Stimulated activated CD8-positive, alpha-beta memory T cell treated with anti-CD3 and anti-CD28 coated beads, Interleukin-2, amount 100 ng/mL, for 48 hours (primary cell): ENCODE data around the gene MRPL48.
A peak's percentile ranks its signal among the peaks of the same experiment; 100 is the strongest.
"Not testable (repeated sequence)": the region's sequence is repeated elsewhere in the genome, so short reads cannot be mapped to it uniquely, and the experiment has no call there.

ENCODE experiments used
- DNase-seq, 2 donors: peaks; one replicate each; pipeline ENCODE4 v3.0.0-alpha.2; 2020; ENCODE audit warnings: low read depth in 2 of 2

The MRPL48 gene

DNA sequence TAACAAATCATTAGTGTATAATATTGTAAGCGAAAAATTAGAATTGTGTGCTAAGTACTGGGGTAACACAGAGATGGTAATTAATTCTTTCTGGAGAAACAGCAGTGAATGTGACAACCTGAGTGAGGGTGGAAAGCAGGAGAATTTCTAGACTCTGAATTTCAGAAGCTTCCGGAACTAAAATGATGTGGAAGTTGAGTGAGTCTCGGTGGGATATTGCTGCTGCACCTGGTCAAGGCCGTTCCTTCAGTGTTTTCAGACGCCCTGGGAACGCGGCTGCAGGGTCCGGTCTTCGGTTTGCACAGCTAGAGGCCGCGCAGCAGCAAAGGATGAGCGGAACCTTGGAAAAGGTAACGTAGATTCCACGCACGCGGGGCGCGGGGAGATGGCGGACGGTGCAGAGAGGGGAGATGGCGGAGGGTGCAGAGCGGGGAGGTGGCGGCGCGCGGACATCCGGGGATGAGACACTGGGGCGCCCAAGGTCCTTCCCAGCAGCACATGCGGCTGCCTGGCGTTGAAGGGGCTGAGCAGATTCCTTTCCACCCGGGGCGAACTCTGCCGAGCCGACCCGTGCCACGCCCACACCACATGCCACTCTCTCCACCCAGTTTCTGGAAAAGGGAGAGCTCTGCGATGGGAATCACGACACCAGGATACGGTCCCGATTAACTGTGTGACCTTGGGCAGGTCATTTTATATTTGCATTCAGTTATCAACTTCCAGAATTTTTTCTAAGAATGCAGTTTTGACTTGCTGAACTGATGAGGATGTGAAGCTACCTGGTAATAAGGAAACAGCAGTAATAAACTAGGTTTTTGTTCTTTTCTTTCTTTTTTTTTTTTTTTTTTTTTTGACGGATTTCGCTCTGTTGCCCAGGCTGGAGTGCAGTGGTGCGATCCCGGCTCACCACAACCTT is at the start of gene MRPL48:
Gene MRPL48, plus strand, starts transcription at position 232 of the 916 bp plus-strand sequence. Its CDS starts 98 bp downstream, at position 330.
- DNase-seq: peak; percentile 80 to 87

DNA sequence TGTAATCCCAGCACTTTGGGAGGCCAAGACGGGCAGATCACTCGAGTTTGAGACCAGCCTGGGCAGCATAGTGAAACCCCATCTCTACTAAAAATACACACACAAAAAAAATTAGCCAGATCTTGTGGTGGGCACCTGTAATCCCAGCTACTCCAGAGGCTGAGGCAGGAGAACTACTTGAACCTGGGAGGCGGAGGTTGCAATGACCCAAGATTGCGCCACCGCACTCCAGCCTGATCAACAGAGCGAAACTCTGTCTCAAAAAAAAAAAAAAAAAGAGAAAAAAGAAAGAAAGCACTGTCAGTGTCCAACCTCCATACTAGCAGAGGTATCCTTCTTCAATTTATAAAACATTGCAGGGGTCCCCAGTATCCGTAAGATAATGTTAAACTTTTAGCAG is 44.6 kb upstream of the MRPL48 start:
- DNase-seq: no peak

- no peak for DNase-seq
Measured at GRCh38 chr11:73746701-73747100, 41.0 kb upstream of the MRPL48 start.

DNA sequence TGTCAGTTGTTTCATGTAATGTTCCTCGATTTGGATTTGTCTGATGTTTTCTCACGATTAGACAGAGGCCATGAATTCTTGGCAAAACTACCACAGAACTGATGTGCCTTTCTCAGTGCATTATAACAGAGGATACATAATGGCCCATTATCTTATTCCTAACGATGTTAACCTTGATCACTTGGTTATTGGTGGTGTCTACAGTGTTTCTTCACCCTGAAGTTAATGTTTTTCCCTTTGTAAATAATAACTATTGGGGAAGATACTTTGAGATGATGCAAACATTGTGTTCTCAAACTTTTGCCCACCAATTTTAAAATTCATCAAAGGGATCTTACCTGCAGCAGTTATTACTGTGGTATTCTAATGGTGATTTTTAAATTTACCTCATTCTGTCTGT is 39.9 kb upstream of the MRPL48 start:
- no peak for DNase-seq

DNA sequence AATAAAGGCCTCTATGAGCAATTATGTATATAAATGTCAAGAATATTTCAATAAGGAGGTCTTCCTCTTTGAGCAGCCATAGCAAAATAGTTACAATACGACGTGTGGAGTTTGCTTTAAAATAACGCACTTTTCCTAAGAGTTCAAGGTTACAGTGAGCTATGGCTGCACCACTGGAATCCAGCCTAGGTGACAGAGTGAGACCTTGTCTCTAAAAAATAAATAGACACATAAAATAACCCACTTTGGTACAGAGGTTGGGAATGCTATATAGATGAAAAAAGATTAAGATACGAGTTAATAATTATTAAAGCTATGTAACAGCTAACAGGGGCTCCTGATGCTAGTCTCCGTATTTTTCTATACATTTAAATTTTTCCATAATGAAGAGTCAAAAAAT is 39.4 kb upstream of the MRPL48 start:
- DNase-seq: no peak

DNA sequence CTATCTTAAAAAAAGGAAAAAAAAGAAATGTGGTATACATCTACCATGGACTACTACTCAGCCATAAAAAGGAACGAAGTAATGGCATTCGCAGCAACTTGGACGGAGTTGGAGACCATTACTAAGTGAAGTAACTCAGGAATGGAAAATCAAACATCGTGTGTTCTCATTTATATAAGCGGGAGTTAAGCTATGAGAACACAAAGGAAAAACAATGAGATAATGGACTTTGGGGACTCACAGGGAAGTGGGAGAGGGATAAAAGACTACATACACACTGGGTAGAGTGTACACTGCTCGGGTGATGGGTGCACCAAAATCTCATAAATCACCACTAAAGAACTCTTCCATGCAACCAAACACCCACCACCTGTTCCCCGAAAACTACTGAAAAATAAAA is 38.6 kb upstream of the MRPL48 start:
- DNase-seq: no peak

DNA sequence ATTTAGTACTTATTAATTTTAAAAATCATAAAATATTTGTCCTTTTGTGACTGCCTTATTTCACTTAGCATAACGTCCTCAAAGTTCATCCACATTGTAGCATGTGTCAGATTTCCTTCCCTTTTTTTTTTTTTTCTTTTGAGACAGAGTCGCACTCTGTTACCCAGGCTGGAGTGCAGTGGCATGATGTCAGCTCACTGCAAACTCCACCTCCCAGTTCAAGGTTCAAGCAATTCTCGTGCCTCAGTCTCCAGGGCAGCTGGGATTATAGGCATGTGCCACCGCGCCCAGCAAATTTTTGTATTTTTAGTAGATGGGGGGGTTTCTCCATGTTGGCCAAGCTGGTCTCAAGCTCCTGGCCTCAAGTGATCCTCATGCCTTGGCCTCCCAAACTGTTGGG is 37.4 kb upstream of the MRPL48 start:
- DNase-seq: no peak

GRCh38 chr11:73750862-73751261 is 36.8 kb upstream of the MRPL48 start:
- not testable (repeated sequence) for DNase-seq

GRCh38 chr11:73752216-73752867 is 35.3 kb upstream of the MRPL48 start:
- no peak for DNase-seq

DNA sequence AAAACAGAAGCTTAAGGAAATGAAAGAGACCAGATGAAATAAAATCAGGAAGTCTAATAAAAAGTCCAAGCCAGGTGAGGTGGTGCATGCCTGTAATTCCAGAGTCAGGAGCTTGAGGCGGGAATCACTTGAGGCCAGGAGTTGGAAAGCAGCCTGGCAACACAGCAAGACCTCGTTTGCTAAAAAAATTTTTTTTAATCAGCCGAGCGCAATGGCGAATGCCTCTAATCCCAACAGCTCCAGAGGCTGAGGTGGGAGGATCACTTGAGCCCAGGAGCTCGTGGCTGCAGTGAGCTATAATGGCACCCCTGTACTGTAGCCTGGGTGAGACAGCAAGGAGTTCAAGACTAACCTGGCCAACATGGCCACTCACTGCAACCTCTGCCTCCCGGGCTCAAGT is 34.8 kb upstream of the MRPL48 start:
- DNase-seq: no peak

DNA sequence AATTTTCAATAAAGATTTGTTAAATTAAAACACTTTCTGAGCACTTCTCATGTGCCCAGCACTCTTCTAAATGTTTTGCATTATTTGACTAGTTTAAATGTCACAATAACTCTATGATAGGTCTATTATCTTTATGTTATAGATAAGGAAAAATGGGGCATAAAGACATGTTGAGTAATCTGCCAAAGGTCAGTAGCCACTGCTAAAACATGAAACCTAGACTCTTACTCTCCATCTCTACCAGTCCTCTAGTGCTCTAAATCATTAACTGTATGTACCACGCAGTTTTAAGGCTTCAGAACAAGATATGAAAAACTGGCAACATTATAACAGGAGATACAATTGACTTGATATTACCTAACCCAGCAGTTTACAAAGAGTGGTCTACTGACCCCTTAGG is 33.7 kb upstream of the MRPL48 start:
- DNase-seq: no peak

- DNase-seq: no peak
Measured at GRCh38 chr11:73755670-73756069, 32.0 kb upstream of the MRPL48 start.

DNA sequence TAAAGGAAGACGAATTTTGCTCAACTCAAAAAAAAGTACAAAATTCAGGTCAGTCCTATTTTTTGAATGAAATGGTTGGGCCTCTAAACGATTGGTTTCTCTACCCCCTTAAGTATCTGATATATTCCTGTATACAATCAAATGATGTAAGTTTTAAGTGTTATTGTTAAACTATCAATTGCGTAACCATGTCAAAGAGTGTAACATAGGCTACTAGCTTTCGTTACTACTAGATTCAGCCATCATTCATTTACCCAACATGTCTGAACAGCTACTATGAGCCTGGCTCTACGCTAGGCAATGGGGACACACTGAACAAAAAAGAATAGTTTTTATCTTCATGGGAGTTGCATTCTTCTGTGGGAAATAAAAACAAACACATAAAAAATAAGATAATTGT is 30.1 kb upstream of the MRPL48 start:
- DNase-seq: no peak

GRCh38 chr11:73758451-73758850 is 29.2 kb upstream of the MRPL48 start:
- no peak for DNase-seq

DNA sequence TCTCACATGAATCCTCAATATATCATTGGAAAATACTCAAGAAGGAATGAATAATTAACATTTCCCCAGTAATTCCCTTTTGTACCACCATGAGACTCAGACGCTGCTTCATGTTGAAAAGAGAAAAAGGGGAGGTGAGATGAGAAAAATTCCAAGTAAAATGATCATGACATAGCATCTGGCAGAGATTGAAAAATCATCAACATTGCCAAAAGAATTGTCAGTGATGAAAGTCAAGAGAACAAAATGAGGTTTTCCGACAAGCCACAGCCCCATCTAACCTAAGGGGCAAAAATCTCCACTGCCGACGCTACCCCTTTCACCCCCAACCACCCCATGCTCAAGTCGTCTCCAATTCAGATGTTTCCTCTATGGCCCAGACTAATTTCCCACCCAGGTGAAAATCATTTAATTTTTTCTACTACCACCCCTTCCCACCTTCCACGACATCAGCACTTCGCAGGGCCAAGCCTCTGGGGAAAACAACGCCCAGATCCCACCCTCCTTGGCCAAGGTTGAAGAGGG is 28.0 kb upstream of the MRPL48 start:
- no peak for DNase-seq

DNA sequence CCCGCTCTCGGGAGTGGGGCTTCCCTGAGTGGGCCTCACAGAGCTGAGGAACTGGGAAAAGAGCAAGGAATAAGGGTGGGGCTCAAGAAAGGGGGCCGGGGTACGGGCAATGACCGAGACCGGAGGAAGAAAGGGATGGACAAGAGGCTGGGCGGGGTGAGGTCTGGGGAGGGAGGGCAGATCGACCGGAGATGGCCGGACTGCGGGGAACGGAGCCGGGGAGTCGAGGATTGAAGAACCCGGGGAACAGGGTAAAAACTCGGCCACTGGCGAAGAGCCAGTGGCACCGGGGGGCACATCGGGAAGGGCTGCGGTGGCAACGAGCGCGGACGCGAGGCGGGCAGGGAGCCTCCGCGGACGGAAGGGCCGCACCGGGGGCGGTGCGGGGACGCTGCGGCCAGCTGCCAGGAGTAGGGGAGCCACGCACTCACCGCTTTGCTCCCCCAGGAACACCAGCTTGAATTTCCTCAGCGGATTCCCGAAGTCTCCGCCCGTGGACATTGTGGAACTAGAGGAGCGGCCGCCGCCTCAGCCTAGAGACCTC is 27.5 kb upstream of the MRPL48 start:
- peak; percentile 1 to 9 for DNase-seq

DNA sequence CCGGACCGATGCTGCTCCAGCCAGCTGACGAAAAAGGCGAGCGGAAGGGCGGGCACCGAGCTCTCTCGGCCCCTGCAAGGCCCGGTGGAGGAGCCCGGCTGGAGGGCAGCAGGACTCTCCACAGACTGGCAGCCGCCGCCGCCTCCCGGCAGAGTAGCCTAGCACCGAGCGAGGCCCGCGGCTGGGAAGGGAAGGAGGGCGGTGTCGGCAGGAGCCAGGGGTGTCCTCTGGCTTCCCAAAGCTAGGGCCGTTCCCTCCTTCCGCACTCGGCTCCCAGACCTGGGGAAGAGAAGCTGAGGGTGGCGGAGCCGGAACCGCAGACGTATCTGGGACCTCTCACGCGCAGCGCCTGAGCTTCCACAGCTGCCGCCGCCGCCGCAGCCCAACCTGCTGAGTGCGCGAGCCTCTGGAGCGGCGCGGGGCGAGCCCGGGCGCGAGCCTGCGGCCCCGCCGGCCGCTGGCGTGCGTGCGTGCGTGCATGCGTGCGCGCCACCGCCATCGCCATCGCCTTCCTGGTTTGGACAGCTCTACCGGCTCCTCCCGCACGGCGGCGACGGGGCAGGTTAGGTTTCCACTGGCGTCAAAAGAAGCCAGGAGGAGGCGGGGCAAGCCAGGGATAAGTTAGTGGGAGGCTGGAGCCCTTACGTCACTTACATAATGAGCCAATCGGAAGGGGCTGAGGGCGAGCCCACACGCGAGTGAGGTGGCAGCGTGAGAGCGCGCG is 26.8 kb upstream of the MRPL48 start, which contains the start of gene RAB6A:
Gene RAB6A, minus strand, starts transcription at position 396 of the 724 bp plus-strand sequence. CDS start 439 bp downstream, outside the sequence.
- DNase-seq: peak; percentile 99

DNA sequence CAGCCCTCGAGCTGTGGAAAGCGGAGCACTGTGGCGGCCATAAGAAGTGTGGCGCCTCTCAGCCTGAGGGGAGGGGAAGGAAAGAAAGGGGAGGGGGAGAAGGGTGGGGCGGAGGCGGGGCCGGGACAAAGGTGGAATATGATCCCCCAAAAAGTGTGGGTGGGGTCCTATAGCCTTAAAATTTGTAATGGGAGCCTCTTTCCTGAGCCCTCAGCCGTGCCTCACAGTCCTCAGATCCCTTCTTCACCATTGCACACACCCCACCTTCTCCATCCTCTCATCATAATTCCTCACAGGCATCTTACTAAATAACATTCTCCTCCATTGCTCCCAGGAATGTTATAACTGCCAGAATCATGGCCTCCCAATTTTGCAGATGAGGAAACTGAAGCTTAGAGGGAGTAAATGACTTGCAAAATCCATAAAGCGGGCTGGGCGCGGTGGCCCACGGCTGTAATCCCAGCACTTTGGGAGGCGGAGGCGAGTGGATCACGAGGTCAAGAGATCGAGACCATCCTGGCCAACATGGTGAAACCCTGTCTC is 26.2 kb upstream of the MRPL48 start:
- no peak for DNase-seq

DNA sequence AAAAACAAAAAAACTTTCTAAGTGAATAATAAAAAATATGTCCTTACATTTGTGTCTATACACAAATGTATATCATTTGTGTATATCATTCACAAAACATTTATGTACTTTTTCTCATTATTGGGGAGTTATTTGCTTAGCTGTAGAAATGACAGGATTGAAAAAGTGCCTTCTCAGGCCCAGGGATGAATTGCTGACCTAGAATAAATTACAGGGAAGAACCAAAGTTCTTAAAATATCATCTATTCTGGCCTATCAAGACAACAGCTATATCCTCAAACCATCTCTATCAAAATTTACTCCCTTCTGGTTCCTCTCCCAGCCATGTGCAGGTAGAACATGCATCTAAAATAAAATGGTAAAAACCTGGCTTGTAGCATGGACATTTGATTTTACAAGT is 24.9 kb upstream of the MRPL48 start:
- DNase-seq: no peak

DNA sequence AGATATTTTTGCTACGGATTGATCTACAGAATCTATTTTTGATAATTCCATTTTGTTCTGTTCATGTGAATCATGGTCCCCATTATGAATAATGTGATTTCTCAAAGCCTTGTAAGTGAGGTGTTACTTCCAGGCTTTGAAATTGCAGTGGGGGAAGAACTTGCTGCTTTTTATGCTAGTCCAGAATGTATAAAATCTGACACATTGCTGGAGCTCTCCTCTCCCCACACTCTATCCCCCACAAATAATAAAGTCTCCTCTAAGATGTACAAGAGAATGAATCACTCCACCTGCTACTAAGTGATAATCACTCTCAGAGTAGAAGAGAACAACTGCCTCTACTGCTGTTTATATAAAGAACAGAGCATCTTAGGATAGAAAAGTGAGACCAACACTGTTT is 20.9 kb upstream of the MRPL48 start:
- DNase-seq: no peak

DNA sequence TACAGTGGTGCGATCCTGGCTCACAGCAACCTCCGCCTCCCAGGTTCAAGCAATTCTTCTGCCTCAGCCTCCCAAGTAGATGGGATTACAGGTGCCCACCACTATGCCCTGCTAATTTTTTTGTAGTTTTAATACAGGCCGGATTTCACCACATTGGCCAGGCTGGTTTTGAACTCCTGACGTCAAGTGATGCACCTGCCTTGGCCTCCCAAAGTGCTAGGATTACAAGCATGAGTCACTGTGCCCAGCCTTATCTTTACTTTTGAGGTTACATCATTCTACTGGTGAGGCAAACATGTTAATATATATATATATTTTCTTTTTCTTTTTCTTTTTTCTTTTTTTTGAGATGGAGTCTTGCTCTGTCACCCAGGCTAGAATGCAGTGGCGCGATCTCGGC is 16.9 kb upstream of the MRPL48 start:
- DNase-seq: not testable (repeated sequence)
